ENCODE results near the gene NRG3. TPM values are rescaled to one million over a fixed set of nuclear protein-coding genes. Genes with fewer than 3 reads are reported as not detected.

NRG3 gene
- total RNA-seq, 1 donor from 2014 or later: 32.2 TPM

DNA sequence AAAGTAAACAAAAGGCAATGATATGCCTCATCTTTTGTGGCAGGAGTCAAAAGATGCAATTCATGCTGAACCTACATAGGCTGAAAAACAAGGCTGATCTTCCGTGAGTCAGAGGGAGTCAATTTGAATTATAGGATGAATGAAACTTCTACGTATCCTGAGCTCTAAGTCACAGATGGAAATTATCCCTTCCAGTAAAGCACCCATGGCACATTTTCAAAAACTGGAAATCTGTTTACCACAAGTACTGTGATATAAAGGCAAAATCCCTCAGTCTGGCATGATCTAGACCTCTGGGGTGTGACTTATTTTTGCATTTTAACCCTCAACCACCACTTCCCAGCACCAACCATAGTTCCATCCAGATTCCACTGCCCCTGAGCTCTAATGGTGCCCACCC lies 69.6 kb downstream of the NRG3 start:
- no peak overlapping the region for H3K4me3 Mint-ChIP-seq (ENCODE audit: low read depth)
- peaks cover 11% of the 10 kb centered on the region for H3K4me1 Mint-ChIP-seq (ENCODE audit: low read depth)
- H3K27me3 Mint-ChIP-seq: no peaks in the 10 kb centered on the region
- no peaks in the 10 kb centered on the region for H3K36me3 Mint-ChIP-seq (ENCODE audit: insufficient read depth)
- DNase-seq (ENCODE audit: low spot score, unreplicated experiment): no peak
- TF ChIP-seq, protein P1, sequence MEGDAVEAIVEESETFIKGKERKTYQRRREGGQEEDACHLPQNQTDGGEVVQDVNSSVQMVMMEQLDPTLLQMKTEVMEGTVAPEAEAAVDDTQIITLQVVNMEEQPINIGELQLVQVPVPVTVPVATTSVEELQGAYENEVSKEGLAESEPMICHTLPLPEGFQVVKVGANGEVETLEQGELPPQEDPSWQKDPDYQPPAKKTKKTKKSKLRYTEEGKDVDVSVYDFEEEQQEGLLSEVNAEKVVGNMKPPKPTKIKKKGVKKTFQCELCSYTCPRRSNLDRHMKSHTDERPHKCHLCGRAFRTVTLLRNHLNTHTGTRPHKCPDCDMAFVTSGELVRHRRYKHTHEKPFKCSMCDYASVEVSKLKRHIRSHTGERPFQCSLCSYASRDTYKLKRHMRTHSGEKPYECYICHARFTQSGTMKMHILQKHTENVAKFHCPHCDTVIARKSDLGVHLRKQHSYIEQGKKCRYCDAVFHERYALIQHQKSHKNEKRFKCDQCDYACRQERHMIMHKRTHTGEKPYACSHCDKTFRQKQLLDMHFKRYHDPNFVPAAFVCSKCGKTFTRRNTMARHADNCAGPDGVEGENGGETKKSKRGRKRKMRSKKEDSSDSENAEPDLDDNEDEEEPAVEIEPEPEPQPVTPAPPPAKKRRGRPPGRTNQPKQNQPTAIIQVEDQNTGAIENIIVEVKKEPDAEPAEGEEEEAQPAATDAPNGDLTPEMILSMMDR (IDR thresholded peaks at IDR 0.05; ENCODE audit: unreplicated experiment): no peak
- H3K27ac Mint-ChIP-seq: no peak overlapping the region
- H3K9me3 Mint-ChIP-seq (ENCODE audit: low read depth): no peaks in the 10 kb centered on the region

DNA sequence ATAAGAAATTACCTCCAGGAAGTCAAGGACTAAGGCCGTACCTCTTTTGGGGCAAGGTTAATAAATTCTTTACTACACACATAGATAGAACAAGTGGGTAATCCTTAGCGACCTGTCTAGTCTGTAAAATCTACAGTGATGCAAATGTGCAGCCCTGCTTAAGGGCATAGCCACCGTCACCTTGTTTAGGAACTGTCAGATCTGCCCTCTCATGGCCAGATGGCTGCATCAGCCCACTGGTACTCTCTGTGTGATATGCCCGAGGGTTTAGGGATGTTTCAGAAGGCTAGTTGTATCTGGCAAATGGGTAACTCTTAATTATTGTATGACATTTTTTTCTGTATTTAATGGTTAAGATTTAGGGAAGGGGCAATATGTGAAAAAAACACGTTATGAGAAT lies 74.3 kb downstream of the NRG3 start:
- Mint-ChIP-seq H3K36me3 (ENCODE audit: insufficient read depth) (peaks cover 1% of the 10 kb centered on the region), H3K9me3 (ENCODE audit: low read depth) (no peaks in the 10 kb centered on the region), H3K4me3 (ENCODE audit: low read depth) (no peak overlapping the region), H3K27me3 (no peaks in the 10 kb centered on the region), H3K4me1 (ENCODE audit: low read depth) (no peaks in the 10 kb centered on the region), H3K27ac (no peak overlapping the region)
- DNase-seq (ENCODE audit: low spot score, unreplicated experiment): no peak
- TF ChIP-seq, protein P1 (IDR thresholded peaks at IDR 0.05; ENCODE audit: unreplicated experiment): no peak

DNA sequence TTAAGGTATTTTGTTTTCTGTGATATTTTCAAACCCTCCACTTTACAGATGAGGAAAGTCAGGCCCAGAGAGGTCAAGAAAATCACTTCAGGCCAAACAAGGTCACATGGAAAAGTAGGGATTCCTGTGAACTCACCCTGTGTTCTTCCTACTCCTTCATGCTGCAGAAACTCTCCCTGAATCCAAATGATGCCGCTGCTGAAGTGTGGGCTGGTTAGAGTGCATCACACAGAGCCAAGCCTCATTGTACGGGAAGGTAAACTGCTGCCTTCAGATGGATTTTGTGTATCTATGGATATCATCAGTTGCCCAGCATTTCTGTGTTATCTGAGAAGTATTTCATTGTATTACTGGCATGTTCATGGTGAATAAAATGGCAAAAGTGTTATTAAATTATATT lies 75.4 kb downstream of the NRG3 start:
- Mint-ChIP-seq H3K4me1 (ENCODE audit: low read depth) (no peaks in the 10 kb centered on the region), H3K4me3 (ENCODE audit: low read depth) (no peak overlapping the region), H3K27ac (no peak overlapping the region), H3K27me3 (no peaks in the 10 kb centered on the region), H3K36me3 (ENCODE audit: insufficient read depth) (peaks cover 1% of the 10 kb centered on the region), H3K9me3 (ENCODE audit: low read depth) (no peaks in the 10 kb centered on the region)
- TF ChIP-seq, protein P1 (IDR thresholded peaks at IDR 0.05; ENCODE audit: unreplicated experiment): no peak
- DNase-seq (ENCODE audit: low spot score, unreplicated experiment): no peak

DNA sequence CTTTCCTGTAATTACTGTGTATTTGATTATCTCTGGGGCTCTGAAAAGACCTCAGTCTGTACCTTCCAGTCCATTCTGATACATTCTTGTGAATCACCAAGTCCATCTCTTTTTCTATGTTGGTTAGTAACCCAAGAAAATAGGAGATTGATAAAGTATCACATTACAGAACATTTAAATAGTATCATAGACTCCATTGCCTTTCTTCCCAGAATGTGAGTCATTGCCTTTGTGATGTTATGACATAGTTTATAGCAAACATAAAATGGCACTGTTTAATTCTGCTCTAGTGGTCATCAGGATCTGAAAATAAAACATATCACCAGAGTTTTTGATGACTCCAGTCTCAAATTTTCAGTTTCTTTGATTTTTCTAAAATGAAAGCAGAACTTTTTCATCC lies 78.4 kb downstream of the NRG3 start:
- H3K27ac Mint-ChIP-seq: no peak overlapping the region
- peaks cover 2% of the 10 kb centered on the region for H3K36me3 Mint-ChIP-seq (ENCODE audit: insufficient read depth)
- no peaks in the 10 kb centered on the region for H3K4me1 Mint-ChIP-seq (ENCODE audit: low read depth)
- no peak for DNase-seq (ENCODE audit: low spot score, unreplicated experiment)
- H3K9me3 Mint-ChIP-seq (ENCODE audit: low read depth): no peaks in the 10 kb centered on the region
- H3K27me3 Mint-ChIP-seq: no peaks in the 10 kb centered on the region
- H3K4me3 Mint-ChIP-seq (ENCODE audit: low read depth): no peak overlapping the region
- TF ChIP-seq, protein P1 (IDR thresholded peaks at IDR 0.05; ENCODE audit: unreplicated experiment): no peak

DNA sequence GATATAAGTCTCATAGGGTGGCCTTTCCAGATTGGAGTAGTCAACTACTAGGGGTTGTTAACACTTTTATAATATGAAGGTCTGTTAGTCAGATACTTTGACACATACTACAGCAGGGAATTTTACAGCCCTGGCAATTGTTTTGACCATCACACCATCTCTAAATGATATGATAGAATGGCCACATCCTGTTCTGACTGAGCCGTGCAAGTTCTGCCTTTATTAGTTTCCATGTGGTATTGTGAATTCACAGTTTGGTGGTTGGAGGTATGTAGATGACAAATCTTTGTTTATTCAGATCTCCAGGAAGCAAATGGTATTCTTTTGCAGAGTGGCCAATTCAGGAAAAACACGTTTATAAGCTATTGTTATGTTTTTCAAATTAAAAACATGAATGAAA lies 83.0 kb downstream of the NRG3 start:
- no peaks in the 10 kb centered on the region for H3K9me3 Mint-ChIP-seq (ENCODE audit: low read depth)
- H3K27me3 Mint-ChIP-seq: no peaks in the 10 kb centered on the region
- H3K36me3 Mint-ChIP-seq (ENCODE audit: insufficient read depth): peaks cover 1% of the 10 kb centered on the region
- no peak for DNase-seq (ENCODE audit: low spot score, unreplicated experiment)
- H3K4me3 Mint-ChIP-seq (ENCODE audit: low read depth): no peak overlapping the region
- H3K27ac Mint-ChIP-seq: no peak overlapping the region
- H3K4me1 Mint-ChIP-seq (ENCODE audit: low read depth): no peaks in the 10 kb centered on the region
- TF ChIP-seq, protein P1 (IDR thresholded peaks at IDR 0.05; ENCODE audit: unreplicated experiment): no peak
